HepG2 (cell line): ENCODE data around the gene LRPPRC. TPM values are rescaled to one million over a fixed set of nuclear protein-coding genes. Genes with fewer than 3 reads are reported as not detected.

Experiments used
- EZH2 ChIP-seq: conservative IDR thresholded peaks from 2 replicates; pipeline ENCODE4 v1.6.1; 2012; ENCODE audit warnings: mild to moderate bottlenecking, low read depth, low read length, moderate library complexity
- KDM2A ChIP-seq: sonication (generic); formaldehyde crosslinking; IDR thresholded peaks from 2 replicates; pipeline ENCODE4 v1.4.0; 2020; ENCODE audit warnings: low read depth, missing genetic modification reagents, borderline replicate concordance
- NR2F1 ChIP-seq, 2 experiments: fragments of 450-650 bp in 1 of 2; formaldehyde crosslinking in 1 of 2; IDR thresholded peaks; 2 replicates each; pipeline versions ENCODE4 v1.5.0 to v1.6.1; 2016 to 2020; ENCODE audit warnings: mild to moderate bottlenecking in 1 of 2, missing compliant biosample characterization in 1 of 2, missing genetic modification reagents in 1 of 2, moderate library complexity in 1 of 2
- RBAK ChIP-seq: sonication (generic); formaldehyde crosslinking; IDR thresholded peaks from 2 replicates; pipeline ENCODE4 v1.5.1; 2020; ENCODE audit warnings: mild to moderate bottlenecking, missing genetic modification reagents
- SP2 ChIP-seq: sonication (generic); formaldehyde crosslinking; IDR thresholded peaks from 2 replicates; pipeline ENCODE4 v1.5.1; 2020; ENCODE audit warnings: mild to moderate bottlenecking, missing genetic modification reagents
- ZFY ChIP-seq: sonication (generic); formaldehyde crosslinking; IDR thresholded peaks from 2 replicates; pipeline ENCODE4 v1.4.0; 2020; ENCODE audit warnings: missing genetic modification reagents
- ZNF773 ChIP-seq: sonication (generic); formaldehyde crosslinking; IDR thresholded peaks from 2 replicates; pipeline ENCODE4 v1.4.0; 2020; ENCODE audit warnings: missing genetic modification reagents, borderline replicate concordance
- ZNF788 ChIP-seq: sonication (generic); formaldehyde crosslinking; IDR thresholded peaks from 2 replicates; pipeline ENCODE4 v1.5.0; 2020; ENCODE audit warnings: mild to moderate bottlenecking, missing genetic modification reagents, borderline replicate concordance
- polyA plus RNA-seq, 8 experiments: library from polyadenylated mRNA; depleted of rRNA in 3 of 8; stranded (reverse) in 7 of 8; unstranded in 1 of 8; fragments of >200 nt; fragmentation: Illumina TruSeq in 4 of 8; extraction: Trizol in 4 of 8; gene quantifications; 2 replicates each; pipeline versions ENCODE4 v1.2.1 to v1.2.3, GENCODE V29; 2011 to 2016; ENCODE audit warnings: low read depth in 4 of 8, missing spikeins in 1 of 8, mixed read lengths in 1 of 8; ENCODE audit not compliant: insufficient read depth in 1 of 8
- total RNA-seq, 5 experiments: library from RNA; depleted of rRNA; stranded (reverse); fragments of >200 nt; fragmentation: Illumina TruSeq; extraction: Trizol; gene quantifications; 2 replicates each; pipeline ENCODE4 v1.2.3, GENCODE V29; 2016; ENCODE audit warnings: low read depth in 1 of 5
- TF ChIP-seq, protein P1 (sequence below): sonication (generic); formaldehyde crosslinking; IDR thresholded peaks from 2 replicates; pipeline ENCODE4 v1.5.1; 2020; ENCODE audit warnings: mild to moderate bottlenecking, moderate library complexity, missing genetic modification reagents
- TF ChIP-seq, protein P2 (sequence below): sonication (generic); formaldehyde crosslinking; IDR thresholded peaks from 2 replicates; pipeline ENCODE4 v1.5.0; 2020; ENCODE audit warnings: mild to moderate bottlenecking, missing genetic modification reagents
- TF ChIP-seq, protein P3 (sequence below): IDR thresholded peaks from 2 replicates; pipeline ENCODE4 v1.6.1; 2016; ENCODE audit warnings: low read depth, borderline replicate concordance
- TF ChIP-seq, protein P4 (sequence below): sonication (generic); formaldehyde crosslinking; IDR thresholded peaks from 2 replicates; pipeline ENCODE4 v1.4.0; 2020; ENCODE audit warnings: mild to moderate bottlenecking, low read depth, missing genetic modification reagents
- TF ChIP-seq, protein P5 (sequence below): sonication (generic); formaldehyde crosslinking; conservative IDR thresholded peaks from 2 replicates; pipeline ENCODE4 v1.4.0; 2020; ENCODE audit warnings: mild to moderate bottlenecking, missing genetic modification reagents, moderate library complexity
- TF ChIP-seq, protein P6 (sequence below): sonication (generic); formaldehyde crosslinking; IDR thresholded peaks from 2 replicates; pipeline ENCODE4 v1.4.0; 2020; ENCODE audit warnings: missing genetic modification reagents, mild to moderate bottlenecking, borderline replicate concordance

The LRPPRC gene
- total and polyA plus RNA-seq, 2 of the 13 experiments (the other 11 are each of a cell fraction or from before 2014, with no cell fraction given) = 117 to 167 TPM

DNA sequence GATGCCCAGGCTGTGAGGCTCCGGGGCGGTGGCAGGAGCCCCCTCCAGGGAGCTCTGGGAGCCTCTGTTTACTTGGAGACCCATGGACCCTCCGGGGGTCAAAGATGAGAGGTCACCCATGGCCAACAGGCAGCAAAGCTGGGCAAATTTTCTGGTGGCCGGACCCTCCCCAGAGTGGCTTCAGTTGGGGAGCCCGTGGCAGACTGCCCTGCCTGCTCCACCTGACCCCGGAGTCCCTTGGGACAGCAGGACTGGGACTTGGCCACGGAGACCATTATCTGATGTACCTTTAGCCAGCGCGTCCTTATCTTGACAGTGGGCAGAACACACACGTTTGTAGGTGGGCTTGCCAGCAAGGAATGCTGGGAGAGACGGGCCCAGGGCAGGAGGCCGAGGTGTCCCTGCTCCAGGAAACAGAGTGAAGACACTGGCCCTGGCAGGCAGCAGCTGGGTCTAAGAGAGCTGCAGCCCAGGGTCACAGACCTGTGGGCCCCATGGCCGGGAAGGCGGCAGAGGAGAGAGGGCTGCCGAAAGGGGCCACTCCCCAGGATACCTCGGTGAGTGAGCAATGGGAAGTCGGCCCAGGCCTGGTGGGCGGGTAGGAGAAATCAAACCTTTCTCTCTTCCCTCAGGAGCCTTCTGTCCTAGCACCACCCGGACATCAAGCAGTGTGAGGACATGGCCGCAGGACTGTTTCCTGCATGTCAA lies 157.1 kb downstream of the LRPPRC start, which contains the start of the genes ABCG5 and ABCG8 (continued):
- TF ChIP-seq, protein P1, sequence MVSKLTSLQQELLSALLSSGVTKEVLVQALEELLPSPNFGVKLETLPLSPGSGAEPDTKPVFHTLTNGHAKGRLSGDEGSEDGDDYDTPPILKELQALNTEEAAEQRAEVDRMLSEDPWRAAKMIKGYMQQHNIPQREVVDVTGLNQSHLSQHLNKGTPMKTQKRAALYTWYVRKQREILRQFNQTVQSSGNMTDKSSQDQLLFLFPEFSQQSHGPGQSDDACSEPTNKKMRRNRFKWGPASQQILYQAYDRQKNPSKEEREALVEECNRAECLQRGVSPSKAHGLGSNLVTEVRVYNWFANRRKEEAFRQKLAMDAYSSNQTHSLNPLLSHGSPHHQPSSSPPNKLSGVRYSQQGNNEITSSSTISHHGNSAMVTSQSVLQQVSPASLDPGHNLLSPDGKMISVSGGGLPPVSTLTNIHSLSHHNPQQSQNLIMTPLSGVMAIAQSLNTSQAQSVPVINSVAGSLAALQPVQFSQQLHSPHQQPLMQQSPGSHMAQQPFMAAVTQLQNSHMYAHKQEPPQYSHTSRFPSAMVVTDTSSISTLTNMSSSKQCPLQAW (CRISPR knock-in tag) = peak; percentile 63
- TF ChIP-seq ZNF788 (CRISPR knock-in tag) (0 out of 2 replicates have a peak, but pooled peaks have one; percentile 69), RBAK (CRISPR knock-in tag) (no peak), ZNF773 (CRISPR knock-in tag) (peak; percentile 77; the same call in 1 of the 2 replicates), SP2 (CRISPR knock-in tag) (no peak), EZH2 (no peak), NR2F1 (CRISPR knock-in tag; IDR thresholded peaks at IDR 0.05) (no peak), KDM2A (CRISPR knock-in tag) (peak; percentile 50; the same call in 1 of the 2 replicates), ZFY (CRISPR knock-in tag) (peak; percentile 96)
- TF ChIP-seq, protein P2, sequence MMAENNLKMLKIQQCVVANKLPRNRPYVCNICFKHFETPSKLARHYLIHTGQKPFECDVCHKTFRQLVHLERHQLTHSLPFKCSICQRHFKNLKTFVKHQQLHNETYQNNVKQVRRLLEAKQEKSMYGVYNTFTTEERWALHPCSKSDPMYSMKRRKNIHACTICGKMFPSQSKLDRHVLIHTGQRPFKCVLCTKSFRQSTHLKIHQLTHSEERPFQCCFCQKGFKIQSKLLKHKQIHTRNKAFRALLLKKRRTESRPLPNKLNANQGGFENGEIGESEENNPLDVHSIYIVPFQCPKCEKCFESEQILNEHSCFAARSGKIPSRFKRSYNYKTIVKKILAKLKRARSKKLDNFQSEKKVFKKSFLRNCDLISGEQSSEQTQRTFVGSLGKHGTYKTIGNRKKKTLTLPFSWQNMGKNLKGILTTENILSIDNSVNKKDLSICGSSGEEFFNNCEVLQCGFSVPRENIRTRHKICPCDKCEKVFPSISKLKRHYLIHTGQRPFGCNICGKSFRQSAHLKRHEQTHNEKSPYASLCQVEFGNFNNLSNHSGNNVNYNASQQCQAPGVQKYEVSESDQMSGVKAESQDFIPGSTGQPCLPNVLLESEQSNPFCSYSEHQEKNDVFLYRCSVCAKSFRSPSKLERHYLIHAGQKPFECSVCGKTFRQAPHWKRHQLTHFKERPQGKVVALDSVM (CRISPR knock-in tag) = peak; percentile 74
- TF ChIP-seq, protein P3, sequence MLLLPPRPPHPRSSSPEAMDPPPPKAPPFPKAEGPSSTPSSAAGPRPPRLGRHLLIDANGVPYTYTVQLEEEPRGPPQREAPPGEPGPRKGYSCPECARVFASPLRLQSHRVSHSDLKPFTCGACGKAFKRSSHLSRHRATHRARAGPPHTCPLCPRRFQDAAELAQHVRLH (CRISPR knock-in tag) = 0 out of 2 replicates have a peak, but pooled peaks have one; percentile 62
- TF ChIP-seq, protein P4, sequence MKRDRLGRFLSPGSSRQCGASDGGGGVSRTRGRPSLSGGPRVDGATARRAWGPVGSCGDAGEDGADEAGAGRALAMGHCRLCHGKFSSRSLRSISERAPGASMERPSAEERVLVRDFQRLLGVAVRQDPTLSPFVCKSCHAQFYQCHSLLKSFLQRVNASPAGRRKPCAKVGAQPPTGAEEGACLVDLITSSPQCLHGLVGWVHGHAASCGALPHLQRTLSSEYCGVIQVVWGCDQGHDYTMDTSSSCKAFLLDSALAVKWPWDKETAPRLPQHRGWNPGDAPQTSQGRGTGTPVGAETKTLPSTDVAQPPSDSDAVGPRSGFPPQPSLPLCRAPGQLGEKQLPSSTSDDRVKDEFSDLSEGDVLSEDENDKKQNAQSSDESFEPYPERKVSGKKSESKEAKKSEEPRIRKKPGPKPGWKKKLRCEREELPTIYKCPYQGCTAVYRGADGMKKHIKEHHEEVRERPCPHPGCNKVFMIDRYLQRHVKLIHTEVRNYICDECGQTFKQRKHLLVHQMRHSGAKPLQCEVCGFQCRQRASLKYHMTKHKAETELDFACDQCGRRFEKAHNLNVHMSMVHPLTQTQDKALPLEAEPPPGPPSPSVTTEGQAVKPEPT = 0 out of 2 replicates have a peak, but pooled peaks have one; percentile 27
- TF ChIP-seq, protein P5, sequence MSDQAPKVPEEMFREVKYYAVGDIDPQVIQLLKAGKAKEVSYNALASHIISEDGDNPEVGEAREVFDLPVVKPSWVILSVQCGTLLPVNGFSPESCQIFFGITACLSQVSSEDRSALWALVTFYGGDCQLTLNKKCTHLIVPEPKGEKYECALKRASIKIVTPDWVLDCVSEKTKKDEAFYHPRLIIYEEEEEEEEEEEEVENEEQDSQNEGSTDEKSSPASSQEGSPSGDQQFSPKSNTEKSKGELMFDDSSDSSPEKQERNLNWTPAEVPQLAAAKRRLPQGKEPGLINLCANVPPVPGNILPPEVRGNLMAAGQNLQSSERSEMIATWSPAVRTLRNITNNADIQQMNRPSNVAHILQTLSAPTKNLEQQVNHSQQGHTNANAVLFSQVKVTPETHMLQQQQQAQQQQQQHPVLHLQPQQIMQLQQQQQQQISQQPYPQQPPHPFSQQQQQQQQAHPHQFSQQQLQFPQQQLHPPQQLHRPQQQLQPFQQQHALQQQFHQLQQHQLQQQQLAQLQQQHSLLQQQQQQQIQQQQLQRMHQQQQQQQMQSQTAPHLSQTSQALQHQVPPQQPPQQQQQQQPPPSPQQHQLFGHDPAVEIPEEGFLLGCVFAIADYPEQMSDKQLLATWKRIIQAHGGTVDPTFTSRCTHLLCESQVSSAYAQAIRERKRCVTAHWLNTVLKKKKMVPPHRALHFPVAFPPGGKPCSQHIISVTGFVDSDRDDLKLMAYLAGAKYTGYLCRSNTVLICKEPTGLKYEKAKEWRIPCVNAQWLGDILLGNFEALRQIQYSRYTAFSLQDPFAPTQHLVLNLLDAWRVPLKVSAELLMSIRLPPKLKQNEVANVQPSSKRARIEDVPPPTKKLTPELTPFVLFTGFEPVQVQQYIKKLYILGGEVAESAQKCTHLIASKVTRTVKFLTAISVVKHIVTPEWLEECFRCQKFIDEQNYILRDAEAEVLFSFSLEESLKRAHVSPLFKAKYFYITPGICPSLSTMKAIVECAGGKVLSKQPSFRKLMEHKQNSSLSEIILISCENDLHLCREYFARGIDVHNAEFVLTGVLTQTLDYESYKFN (CRISPR knock-in tag) = peak; percentile 62; the same call in 1 of the 2 replicates
- TF ChIP-seq, protein P6, sequence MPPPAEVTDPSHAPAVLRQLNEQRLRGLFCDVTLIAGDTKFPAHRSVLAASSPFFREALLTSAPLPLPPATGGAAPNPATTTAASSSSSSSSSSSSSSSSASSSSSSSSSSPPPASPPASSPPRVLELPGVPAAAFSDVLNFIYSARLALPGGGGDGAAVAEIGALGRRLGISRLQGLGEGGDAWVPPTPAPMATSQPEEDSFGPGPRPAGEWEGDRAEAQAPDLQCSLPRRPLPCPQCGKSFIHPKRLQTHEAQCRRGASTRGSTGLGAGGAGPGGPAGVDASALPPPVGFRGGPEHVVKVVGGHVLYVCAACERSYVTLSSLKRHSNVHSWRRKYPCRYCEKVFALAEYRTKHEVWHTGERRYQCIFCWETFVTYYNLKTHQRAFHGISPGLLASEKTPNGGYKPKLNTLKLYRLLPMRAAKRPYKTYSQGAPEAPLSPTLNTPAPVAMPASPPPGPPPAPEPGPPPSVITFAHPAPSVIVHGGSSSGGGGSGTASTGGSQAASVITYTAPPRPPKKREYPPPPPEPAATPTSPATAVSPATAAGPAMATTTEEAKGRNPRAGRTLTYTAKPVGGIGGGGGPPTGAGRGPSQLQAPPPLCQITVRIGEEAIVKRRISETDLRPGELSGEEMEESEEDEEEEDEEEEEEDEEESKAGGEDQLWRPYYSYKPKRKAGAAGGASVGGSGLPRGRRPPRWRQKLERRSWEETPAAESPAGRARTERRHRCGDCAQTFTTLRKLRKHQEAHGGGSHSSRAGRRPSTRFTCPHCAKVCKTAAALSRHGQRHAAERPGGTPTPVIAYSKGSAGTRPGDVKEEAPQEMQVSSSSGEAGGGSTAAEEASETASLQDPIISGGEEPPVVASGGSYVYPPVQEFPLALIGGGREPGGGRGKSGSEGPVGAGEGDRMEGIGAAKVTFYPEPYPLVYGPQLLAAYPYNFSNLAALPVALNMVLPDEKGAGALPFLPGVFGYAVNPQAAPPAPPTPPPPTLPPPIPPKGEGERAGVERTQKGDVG (CRISPR knock-in tag) = no peak
